HepG2 (cell line): Measurements from ENCODE around the gene ZNF556. TPM values are rescaled to one million over a fixed set of nuclear protein-coding genes. Genes with fewer than 3 reads are reported as not detected.

ENCODE experiments used
- AHDC1 ChIP-seq: sonication (generic); formaldehyde crosslinking; IDR thresholded peaks from 2 replicates; pipeline ENCODE4 v1.5.1; 2020; ENCODE audit warnings: mild to moderate bottlenecking, missing genetic modification reagents, borderline replicate concordance
- IKZF4 ChIP-seq: sonication (generic); formaldehyde crosslinking; IDR thresholded peaks from 2 replicates; pipeline ENCODE4 v1.5.1; 2020; ENCODE audit warnings: borderline replicate concordance, mild to moderate bottlenecking, low read depth, missing genetic modification reagents; ENCODE audit errors: not compliant biosample characterization
- SKI ChIP-seq: fragments of 450-650 bp; IDR thresholded peaks from one replicate; pipeline ENCODE4 v1.6.1; 2018; ENCODE audit warnings: mild to moderate bottlenecking; ENCODE audit not compliant: partially characterized antibody
- YEATS4 ChIP-seq: sonication (generic); formaldehyde crosslinking; IDR thresholded peaks from 2 replicates; pipeline ENCODE4 v1.4.0; 2020; ENCODE audit warnings: missing genetic modification reagents, borderline replicate concordance
- ZBTB40 ChIP-seq, 2 experiments: fragments of 450-650 bp in 1 of 2; sonication (generic) in 1 of 2; formaldehyde crosslinking in 1 of 2; IDR thresholded peaks; 2 replicates each; pipeline versions ENCODE4 v1.6.1 to v1.8.0; 2016 to 2022; ENCODE audit warnings: antibody characterized with exemption in 1 of 2, mild to moderate bottlenecking in 1 of 2, missing genetic modification reagents in 1 of 2
- ZNF383 ChIP-seq: sonication (generic); formaldehyde crosslinking; IDR thresholded peaks from 2 replicates; pipeline ENCODE4 v1.4.0; 2020; ENCODE audit warnings: missing genetic modification reagents, mild to moderate bottlenecking, borderline replicate concordance
- ZNF672 ChIP-seq: sonication (generic); formaldehyde crosslinking; IDR thresholded peaks from 2 replicates; pipeline ENCODE4 v1.8.1; 2022; ENCODE audit warnings: missing genetic modification reagents
- polyA plus RNA-seq, 8 experiments: library from polyadenylated mRNA; depleted of rRNA in 3 of 8; stranded (reverse) in 7 of 8; unstranded in 1 of 8; fragments of >200 nt; fragmentation: Illumina TruSeq in 4 of 8; extraction: Trizol in 4 of 8; gene quantifications; 2 replicates each; pipeline versions ENCODE4 v1.2.1 to v1.2.3, GENCODE V29; 2011 to 2016; ENCODE audit warnings: low read depth in 4 of 8, missing spikeins in 1 of 8, mixed read lengths in 1 of 8; ENCODE audit not compliant: insufficient read depth in 1 of 8
- total RNA-seq, 5 experiments: library from RNA; depleted of rRNA; stranded (reverse); fragments of >200 nt; fragmentation: Illumina TruSeq; extraction: Trizol; gene quantifications; 2 replicates each; pipeline ENCODE4 v1.2.3, GENCODE V29; 2016; ENCODE audit warnings: low read depth in 1 of 5
- TF ChIP-seq, protein P1 (sequence below): sonication (generic); formaldehyde crosslinking; IDR thresholded peaks from 2 replicates; pipeline ENCODE4 v1.4.0; 2020; ENCODE audit warnings: low read depth, missing genetic modification reagents

ZNF556 gene
- total and polyA plus RNA-seq, 2 of the 13 experiments (the other 11 are each of a cell fraction or from before 2014, with no cell fraction given) = 4.2 to 28.6 TPM

- no peak for TF ChIP-seq ZBTB40 (IDR thresholded peaks at IDR 0.05)
- no peak for TF ChIP-seq ZBTB40 (CRISPR knock-in tag; IDR thresholded peaks at IDR 0.05)
- TF ChIP-seq, protein P1, sequence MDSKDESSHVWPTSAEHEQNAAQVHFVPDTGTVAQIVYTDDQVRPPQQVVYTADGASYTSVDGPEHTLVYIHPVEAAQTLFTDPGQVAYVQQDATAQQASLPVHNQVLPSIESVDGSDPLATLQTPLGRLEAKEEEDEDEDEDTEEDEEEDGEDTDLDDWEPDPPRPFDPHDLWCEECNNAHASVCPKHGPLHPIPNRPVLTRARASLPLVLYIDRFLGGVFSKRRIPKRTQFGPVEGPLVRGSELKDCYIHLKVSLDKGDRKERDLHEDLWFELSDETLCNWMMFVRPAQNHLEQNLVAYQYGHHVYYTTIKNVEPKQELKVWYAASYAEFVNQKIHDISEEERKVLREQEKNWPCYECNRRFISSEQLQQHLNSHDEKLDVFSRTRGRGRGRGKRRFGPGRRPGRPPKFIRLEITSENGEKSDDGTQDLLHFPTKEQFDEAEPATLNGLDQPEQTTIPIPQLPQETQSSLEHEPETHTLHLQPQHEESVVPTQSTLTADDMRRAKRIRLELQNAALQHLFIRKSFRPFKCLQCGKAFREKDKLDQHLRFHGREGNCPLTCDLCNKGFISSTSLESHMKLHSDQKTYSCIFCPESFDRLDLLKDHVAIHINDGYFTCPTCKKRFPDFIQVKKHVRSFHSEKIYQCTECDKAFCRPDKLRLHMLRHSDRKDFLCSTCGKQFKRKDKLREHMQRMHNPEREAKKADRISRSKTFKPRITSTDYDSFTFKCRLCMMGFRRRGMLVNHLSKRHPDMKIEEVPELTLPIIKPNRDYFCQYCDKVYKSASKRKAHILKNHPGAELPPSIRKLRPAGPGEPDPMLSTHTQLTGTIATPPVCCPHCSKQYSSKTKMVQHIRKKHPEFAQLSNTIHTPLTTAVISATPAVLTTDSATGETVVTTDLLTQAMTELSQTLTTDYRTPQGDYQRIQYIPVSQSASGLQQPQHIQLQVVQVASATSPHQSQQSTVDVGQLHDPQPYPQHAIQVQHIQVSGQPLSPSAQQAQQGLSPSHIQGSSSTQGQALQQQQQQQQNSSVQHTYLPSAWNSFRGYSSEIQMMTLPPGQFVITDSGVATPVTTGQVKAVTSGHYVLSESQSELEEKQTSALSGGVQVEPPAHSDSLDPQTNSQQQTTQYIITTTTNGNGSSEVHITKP (CRISPR knock-in tag) = 0 out of 2 replicates have a peak, but pooled peaks have one; percentile 49
- TF ChIP-seq ZNF383 (CRISPR knock-in tag) = no peak
- peak; percentile 21; the same call in 1 of the 2 replicates for TF ChIP-seq YEATS4 (CRISPR knock-in tag)
- TF ChIP-seq SKI = no peak
- TF ChIP-seq AHDC1 = no peak
- TF ChIP-seq ZNF672 = no peak
- no peak for TF ChIP-seq IKZF4 (CRISPR knock-in tag)
These were observed 20.3 kb downstream of the ZNF556 start (continued) for GRCh38 chr19:2887391-2887914.
